Fibroblast of skin of back (primary cell): ENCODE data around the gene GLRX5.
A peak's percentile ranks its signal among the peaks of the same experiment; 100 is the strongest.
"Not testable (repeated sequence)": the region's sequence is repeated elsewhere in the genome, so short reads cannot be mapped to it uniquely, and the experiment has no call there.

Experiments
- DNase-seq: peaks from one replicate; pipeline ENCODE4 v3.0.0-alpha.2; 2013

The GLRX5 gene

DNA sequence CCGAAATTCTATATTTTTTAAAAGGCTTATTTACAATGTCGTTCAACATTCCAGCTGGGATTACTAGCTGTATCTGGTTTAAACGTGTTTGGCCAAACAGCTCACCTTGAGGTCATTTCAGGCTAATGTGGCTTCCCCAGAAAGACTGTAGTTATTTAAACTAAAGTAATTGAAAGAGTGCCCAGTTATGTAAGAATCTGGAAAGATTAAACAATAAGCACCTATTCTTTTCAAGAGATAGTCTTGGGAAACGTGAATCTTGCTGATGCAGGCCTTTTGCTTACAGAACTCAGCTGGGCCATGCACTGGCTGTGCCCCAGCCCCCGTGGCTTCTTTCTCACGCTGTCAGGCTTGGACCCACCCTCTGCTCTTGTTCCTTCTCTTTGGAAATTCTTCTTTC lies 24.4 kb downstream of the GLRX5 start:
- DNase-seq, result no peak

DNA sequence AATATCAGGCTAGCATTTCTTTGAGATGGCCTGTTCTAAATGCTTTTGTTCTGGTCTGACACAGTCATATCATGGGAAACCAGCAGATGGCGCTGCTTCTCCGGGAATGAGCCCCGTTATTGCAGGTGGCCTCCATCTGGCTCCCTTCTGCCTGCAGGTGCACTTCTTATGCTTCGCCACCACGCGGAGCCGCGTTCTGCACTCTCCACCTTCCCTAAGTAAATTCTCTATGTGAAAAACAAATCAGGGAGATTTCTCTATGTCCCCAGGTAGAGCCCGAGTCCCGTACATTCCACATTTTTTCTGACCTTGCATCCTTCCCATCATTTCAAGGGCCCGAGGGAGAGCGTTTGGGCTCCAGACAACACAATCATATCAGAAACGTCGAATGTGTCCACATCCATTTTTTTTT lies 26.2 kb downstream of the GLRX5 start:
- DNase-seq, result peak; percentile 62

DNA sequence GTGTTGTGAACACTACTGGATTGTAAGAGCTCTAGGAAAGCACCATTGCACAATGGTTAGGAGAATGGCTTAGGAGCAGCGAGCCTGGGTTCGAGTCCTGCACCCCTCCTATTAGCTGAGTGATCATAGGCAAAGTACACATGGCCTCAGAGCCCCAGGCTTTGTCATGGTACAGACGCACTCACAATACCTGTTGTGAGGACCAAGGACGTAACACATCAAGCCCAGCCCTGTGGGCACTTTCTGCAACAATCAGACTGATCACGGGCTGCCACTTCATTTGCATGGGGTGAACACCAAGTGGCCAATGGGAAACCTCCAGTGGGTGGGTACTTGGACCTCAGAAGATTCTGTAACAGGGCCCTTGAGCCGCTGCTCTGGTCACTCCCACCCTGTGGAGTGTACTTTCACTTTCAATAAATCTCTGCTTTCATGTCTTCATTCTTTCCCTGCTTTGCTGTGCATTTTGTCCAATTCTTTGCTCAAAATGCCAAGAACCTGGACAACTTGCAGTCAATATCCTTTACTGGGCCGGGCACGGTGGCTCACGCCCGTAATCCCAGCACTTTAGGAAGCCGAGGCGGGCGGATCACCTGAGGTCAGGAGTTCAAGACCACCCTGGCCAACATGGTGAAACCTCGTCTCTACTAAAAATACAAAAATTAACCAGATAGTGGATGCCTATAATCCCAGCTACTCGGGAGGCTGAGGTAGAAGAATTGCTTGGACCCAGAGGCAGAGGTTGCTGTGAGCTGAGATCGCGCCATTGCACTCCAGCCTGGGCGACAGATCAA lies 28.2 kb downstream of the GLRX5 start:
- DNase-seq, result peak; percentile 5

DNA sequence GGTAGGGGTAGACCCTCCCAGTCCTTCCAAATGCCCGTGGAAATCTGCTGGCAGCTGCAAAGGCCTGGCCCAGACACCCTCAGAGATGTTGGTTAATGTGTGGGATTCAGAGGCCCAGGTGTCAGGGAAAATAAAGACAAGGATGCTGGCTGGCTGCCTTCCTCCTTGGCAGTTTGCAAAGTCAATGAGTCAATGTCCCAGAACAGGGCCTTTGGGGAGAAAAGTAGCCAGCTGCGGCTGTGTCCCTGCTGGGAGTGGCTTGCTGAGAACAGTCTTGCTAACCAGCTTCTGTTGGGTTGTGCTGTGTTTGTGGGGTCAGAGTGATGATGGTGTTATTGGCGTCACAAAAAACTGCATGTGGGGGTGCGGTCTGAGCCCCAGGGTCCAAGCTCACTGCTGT lies 29.2 kb downstream of the GLRX5 start:
- no peak for DNase-seq

DNA sequence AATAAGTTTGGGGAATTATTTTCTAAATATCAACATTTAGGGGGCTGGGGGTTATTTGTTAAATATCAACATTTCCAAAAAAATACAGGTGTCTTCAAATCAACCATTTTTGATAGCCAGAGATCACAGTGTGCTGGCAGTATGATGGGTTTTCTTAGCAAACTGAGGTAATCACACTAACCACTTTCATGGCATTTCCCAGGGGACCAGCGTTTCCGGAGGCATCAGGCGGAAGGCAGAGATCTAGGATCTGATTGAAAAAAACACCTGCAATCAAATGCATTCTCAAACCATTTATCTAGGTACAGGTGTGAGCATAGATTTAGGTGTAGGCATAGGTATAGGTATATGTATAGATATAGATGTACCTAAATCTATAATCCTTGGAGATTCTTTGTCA lies 34.6 kb downstream of the GLRX5 start:
- DNase-seq, result no peak

DNA sequence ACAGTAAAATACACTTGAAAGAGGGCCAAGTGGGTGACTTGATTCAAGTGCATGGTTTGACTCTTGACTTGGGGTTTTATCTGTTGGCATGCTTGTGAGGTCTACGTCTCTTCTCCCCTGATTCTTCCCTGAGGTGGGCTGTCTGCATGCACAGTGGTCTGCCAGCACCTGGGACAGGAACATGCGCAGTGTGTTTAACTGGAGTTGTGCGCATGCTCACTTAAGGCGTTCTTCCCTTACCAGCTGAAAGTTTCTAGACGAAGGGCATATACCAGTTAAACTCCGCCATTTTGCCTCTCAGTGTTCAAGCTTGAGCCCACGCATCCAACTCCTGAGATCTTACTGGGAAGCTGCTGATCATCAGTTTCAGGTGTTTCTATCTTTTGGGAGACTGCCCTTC lies 38.5 kb downstream of the GLRX5 start:
- DNase-seq, result no peak

DNA sequence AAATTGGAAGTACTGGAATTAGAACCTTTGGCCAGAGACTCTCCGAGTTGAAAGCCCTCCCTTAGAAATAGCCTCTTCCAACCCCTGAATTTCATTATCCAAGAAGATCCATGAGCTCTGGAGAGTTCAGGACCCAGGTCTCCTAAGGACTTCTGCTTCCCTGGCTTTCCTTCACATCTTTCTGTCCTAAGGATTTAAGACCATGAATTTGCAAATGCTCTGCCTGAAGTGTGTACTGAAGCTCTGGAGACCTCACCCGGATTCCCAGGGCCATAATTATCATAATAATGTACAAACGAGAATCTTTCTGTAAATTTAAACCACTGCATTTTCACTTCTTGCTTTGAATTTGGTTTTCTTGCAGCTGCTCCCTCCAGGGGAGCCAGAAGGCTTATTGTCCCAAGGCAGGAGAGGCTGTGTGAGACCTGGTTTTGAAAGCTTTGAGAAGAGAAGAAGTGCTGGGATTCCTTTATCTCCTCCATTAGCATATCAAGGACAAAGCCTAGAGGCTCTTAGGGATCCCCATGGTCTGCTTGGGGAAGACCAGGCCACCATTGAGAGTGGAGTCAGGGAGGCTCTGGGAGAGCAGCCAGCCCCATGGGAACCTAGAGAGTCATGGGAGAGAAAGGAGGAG lies 41.1 kb downstream of the GLRX5 start:
- no peak for DNase-seq

DNA sequence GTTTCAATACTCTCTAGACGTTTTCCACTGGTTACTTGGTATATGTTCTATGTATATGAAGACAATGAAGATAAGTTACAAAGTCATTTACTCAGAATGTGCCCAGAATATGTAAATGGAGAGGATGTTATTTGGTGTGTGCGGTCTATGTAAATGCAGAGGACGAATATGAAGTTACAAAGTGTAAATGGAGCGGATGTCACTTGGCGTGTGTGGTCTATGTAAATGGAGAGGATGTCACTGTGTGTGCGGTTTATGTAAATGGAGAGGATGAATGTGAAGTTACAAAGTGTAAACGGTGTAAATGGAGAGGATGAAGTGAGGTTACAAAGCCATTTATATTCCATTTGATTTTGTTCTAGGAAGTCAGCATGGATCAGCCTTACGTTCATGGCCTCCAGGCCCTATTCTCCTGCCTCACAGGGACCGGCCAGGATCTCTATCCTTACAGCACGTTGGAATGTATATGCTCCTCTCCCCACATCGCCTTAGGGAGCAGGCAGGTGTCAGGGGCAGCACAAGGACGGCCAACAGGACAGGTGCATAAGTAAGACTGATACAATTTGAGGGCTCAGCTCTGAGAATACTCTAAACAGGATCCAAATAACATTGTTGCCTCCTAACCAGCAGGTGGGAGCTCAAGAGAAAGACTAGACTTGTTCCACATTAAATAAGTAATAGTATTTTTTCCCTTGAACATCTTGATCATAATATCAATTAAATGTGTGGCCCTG lies 42.4 kb downstream of the GLRX5 start:
- DNase-seq, result no peak

DNA sequence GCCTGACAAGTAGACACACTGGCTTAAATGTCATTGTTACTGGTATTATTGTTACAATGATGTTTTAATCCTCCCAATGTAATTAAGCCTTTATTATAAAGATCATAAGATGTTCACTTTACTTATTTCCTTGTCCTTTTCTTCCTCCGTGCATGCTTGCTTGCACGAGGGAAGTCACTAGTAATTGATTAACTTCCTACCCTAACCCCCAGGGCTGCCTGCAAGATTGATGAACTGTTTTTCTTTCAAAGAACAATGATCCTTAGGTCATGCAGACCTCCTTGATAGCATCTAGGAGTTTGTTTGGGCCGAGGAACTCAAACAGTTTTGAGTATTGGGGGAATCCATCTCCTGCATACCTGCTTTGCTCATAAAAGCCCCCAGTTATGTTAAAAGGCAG lies 43.0 kb downstream of the GLRX5 start:
- DNase-seq, result no peak

DNA sequence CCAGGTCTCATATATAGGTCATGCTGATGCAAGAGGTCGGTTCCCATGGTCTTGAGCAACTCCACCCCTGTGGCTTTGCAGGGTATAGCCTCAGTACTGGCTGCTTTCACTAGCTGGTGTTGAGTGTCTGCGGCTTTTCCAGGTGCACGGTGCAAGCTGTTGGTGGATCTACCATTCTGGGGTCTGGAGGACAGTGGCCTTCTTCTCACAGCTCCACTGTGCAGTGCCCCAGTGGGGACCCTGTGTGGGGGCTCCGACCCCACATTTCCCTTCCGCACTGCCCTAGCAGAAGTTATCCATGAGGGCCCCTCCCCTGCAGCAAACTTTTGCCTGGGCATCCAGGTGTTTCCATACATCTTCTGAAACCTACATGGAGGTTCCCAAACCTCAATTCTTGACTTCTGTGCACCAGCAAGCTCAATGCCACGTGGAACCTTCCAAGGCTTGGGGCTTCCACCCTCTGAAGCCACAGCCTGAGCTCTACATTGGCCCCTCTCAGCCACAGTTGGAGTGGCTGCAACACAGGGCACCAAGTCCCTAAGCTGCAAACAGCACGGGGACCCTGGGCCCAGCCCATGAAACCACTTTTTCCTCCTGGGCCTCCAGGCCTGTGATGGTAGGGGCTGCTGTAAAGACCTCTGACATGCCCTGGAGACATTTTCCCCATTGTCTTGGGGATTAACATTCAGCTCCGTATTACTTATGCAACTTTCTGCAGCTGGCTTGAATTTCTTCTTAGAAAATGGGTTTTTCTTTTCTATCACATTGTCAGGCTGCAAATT lies 49.2 kb downstream of the GLRX5 start:
- not testable (repeated sequence) for DNase-seq

DNA sequence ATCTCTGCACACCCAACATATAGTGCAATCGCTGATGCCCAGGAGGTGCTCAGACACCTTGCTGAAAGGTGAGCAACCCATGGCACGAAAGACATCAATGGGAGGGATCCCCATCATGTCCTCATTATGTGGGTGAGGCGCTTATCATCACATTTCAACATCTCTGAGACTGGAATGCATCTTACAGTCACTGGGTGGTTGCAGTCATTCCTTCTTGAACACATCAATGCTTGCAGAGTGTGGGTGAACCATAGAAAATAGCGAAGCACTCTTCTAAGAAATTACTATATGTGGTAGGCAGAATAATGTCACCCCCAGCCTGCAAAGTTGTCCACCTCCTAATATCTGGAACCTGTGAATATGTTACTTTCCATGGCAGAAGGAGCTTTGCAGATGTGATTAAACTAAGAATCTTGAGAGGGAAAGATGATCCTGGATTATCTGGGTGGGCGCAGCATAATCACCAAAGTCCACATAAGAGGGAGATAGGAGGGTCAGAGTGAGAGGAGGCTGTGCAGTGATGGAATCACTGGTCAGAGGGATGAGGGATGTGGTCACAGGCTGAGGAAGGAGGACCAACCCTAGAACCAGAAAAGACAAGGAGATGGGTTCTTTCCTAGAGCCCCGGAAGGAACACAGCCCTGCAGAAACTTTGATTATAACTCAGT lies 51.2 kb downstream of the GLRX5 start:
- no peak for DNase-seq

DNA sequence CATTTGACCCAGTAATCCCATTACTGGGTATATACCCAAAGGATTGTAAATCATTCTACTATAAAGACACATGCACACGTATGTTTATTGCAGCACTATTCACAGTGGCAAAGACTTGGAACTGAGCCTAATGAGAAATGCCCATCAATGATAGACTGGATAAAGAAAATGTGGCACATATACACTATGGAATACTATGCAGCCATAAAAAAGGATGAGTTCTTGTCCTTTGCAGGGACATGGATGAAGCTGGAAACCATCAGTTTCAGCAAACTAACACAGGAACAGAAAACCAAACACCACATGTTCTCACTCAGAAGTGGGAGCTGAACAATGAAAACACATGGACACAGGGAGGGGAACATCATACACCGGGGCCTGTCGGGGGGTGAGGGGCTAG lies 56.3 kb downstream of the GLRX5 start:
- DNase-seq, result not testable (repeated sequence)
